GM18526 (cell line): ENCODE data around the gene CYP46A1.

Experiments used
- POLR2A ChIP-seq: IDR thresholded peaks from 3 replicates; pipeline ENCODE4 v1.6.1; 2011; ENCODE audit not compliant: insufficient read length; ENCODE audit errors: extremely low read depth

Gene CYP46A1

DNA sequence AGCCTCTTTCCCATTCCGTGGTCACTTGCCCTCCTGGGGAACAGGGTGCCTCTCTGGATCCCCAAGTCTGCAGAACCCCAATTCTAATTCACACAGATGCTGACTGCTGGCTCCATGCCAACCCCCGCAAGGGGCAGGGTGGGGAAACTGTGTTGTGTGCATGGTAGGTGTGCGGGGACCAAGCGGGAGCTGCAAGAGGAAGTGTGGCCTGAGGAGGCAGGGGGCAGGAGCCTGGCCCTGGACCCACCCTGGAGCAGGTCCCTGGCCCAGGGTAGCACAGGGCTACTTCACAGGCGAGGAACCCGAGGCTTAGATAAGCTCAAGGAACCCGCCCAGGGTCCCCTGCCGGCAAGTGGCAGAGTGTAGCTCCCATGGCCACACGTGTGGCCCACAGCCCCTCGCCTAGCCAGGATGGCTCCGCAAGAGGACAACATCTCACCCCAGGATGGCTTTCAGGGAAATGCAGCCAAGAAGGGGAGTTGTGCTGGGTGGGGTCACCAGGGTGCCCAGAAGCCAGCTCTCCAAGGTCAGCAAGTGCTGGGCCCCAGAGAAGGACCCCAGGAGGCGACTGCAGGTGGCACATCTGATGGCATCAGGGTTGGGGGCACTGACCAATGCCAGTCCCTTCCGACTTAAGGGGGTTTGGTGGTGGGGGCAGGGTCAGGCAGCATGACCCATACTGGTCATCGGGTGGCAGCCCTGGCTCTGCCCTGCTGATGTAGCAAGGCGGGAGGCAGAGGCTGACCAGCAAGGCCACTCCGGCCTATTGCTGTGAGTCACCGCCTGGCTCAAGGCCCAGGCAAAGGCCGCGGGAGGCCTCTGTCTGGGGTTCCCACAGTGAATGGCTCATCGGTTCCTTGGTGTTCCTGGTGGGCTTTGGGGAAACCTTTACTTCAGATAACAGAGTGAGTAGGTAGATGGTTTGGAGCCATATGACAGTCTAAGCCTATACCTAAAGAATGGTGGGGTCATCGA lies 71.8 kb downstream of the CYP46A1 start:
- TF ChIP-seq POLR2A, result no peak

DNA sequence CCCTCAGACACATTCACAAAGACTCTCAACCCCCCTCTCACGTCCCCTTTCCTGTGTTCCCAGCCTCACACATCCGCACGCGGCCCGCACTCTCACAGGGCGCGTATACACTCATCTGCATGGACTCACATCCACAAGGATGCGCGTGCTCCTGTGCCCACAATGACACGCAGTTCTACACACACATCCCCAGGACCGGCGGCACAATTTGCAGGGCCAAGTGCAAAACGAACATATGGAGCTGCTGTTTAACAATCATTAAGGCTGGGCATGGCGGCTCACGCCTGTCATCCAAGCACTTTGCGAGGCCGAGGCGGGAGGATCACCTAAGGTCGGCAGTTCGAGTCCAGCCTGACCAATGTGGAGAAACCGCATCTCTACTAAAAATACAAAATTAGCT lies 72.7 kb downstream of the CYP46A1 start:
- TF ChIP-seq POLR2A, result no peak

DNA sequence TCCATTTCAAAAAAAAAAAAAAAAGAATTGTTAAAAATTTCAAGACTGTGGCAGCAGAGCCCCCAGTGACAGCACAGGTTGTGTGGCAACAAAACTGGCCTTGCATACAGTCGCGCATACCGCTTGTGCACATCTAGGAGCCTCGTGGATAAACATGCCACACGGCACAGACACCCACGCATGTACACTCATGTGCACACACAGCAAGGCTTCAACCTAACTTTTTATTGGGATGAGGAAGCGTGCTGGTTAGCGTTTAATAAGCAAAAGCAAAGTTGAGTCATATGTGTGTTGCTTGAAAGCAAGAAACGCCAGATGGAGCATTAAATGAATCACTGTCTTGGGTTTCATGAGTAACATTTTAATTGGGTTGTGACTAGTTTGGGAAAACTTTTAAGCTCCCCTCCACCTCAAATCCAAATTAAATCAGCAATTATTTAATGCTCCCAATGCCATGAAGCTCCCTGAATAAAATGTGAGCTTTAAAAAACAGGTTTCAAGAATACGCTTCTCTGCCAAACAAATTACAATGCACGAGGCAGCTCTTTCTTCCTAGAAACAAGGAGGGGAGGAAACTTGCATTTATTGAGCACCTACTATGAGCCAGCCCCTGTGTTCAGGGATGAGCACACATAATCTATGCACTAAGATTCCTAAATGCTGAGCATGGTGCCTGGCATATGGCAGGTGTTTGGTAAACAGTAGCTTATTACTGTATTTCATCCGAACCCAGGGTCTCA lies 73.4 kb downstream of the CYP46A1 start:
- no peak for TF ChIP-seq POLR2A

DNA sequence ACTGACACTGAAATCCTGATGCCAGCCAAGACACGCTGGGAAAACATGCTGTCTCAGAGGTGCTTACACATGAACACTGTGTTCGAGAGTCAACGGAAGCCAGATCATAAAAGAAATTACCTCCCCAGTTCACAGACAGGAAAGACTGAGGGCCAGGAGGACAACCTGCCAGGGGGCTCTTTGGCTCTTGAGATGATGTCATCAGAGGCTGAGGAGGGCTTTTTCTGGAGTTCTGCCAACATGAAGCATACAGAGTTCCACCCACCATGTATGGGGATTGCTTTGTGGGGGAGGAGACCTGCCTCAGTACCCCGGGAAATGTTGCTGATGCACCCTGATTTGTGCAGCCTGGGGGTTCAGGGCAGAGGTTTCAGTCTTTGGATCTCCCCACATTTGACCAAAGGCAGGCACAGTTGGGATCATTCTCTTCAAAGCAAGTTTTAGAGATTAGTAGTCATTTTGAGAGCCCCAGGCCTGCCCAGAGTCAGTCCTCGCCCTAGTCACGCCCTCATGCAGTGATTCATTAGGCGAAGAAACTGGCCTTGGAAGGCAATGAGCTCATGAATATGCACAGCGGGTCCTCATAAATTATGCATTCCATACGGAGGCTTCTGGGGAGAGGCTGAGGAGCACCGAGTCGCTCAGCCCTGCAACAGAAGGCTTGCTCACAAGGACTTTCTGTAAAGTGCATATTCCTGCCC lies 74.2 kb downstream of the CYP46A1 start:
- TF ChIP-seq POLR2A, result no peak

DNA sequence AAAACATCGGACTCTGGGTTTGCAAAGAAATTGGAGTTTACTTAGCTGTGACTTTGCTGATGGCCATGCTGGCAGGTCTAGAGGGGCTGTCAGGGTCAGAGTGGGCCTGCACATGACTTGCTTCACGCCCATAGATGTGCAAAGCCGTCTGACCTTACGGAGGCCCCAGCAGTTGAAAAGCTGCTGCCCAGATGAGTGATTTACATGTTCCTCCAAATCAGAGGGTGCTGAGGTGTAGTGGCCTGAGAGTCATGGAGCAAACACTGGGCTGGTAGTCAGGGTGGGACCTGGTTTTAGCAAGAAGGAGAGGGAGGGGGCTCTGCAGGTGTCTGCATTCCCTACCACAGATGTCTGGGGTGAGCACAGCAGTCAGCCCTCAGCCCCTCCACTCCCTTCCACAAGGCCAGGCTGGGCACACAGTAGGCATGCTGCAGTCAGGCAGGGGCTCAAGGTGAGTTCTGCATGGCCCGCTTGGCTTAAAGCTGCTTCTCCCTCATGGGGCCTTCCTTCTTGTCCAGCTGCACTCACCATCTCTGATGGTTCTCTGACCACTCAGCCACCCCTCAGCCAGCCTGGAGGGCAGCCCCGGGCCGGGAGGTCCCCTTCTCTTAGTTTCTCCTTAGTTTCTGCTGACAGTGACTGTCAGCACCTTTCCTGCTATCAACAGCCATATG lies 74.9 kb downstream of the CYP46A1 start:
- TF ChIP-seq POLR2A, result no peak

DNA sequence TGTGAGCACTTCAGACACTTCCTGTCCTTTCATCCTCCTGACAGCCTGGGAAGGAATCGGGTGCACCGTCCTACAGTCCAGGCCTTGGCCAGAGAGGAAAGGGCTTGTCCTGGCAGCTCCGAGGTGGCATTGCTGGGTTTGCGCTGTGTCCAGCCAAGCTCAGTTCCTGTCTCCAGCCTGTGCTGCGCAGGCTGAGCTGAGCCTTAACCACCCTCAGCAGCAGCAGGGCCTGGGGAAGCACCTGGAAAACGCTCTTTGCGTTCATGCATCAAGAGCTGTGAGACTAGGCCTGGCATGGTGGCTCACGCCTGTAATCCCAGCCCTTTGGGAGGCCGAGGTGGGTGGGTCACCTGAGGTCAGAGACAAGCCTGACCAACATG lies 75.4 kb downstream of the CYP46A1 start:
- no peak for TF ChIP-seq POLR2A

DNA sequence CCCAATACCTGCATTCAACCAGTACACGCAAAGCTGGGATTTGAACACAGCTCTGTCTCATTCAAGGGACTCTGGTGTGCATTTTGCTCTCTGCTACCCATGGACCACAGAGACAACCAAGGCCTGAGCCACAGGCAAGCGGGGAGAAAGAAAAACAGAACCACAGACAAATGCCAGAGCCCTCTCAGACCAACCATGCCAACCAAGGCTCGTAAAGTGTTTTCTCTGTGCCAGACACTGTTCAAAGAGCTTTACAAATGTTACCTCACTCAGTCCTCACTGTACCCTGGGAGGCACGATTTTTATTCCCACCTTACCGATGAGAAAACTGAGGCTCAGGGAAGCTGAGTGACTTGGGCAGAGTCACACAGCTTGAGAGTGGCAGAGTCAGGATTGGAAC lies 76.7 kb downstream of the CYP46A1 start:
- no peak for TF ChIP-seq POLR2A

DNA sequence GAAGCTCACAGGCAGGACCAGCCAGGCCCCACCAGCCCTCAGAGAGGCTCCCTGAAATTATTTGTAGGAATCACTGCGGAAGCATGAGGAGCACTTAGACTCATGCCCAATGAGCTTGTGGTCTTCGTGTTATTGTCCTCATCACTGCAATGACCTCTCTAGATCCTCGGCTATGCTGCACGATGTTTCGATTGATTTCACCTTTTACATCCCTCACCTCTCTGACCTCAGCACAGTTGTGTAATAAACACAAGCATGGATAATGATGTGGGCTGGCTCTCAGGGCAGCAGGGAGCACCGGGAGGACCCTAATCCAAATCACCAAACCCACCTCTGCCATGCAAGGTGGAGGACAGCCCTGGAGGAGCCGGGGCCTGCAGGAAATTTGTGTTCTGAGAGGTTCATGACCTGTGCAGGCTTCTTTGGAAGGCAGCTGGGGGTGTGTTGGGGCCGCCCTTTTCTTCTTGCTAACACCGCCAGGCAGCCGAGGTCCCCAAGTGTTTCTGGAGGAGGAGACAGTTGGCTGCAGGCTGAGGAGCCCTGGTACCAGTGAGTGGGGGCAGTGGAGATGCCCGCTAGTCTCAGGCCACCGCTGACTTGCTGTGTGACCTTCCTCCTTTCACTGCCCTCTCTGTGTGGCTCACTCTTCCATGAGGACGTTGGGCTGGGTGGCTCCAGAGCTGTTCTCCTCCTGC lies 79.6 kb downstream of the CYP46A1 start:
- TF ChIP-seq POLR2A, result no peak

DNA sequence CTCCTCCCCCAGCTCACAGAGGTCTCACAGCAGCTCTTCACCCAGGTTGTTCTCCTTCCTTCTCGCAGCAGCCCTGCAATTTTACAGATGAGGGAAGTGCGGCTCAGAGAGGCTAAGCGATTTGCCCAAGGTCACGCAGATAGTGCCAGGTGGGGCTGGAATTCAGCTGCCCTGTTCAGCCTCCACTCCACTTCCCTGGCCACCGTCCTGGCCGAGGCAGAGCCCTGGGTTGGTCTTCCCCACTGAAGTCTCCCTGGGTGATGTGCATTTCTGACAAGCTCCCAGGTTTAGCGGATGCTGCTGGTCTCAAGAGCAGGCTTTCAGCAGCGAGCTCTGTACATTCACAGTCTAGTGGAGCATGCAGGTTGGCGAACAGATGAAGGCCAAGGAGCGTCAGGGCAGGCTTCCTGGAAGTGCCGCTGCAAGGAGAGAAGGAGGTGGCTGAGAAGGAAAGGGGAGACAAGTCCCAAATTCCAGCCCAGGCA lies 80.2 kb downstream of the CYP46A1 start:
- TF ChIP-seq POLR2A, result no peak

DNA sequence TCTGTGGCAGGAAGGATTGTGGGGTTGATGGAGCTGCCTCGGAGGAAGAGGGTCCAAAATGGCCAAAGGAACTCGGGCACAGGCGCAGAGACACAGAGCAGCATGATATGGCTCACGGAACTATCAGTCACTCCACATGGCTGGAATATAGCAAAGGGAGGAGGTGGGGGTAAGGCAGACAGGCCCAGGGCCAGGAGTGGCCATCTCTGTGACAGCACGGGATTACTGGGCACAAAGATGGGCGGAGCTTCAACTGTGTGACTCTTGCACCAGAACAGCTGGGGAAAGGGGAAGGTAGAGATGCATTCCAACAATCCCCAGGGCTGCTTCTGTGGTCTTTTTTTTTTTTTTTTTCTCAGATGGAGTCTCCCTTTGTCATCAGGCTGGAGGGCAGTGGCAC lies 84.3 kb downstream of the CYP46A1 start:
- no peak for TF ChIP-seq POLR2A

DNA sequence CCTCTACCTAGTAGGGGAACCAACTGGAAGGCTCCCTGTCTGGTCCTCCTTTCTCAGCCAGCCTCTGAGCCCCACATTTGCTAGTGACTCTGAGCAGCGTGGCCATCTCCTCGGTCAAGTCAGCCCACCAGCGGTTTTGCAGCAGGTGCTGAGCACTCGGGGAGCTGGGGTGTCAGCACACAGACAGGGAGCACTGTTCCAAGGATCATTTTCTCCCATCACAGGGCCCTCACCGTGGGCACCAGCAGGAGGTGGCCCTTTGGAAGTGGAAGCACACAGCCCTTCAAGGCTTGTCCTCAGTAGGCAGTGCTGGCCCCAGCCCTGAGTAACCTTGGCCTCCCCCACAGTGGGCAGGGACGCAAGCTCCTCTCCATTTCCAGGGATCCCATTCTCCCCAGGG lies 85.0 kb downstream of the CYP46A1 start:
- TF ChIP-seq POLR2A, result no peak

DNA sequence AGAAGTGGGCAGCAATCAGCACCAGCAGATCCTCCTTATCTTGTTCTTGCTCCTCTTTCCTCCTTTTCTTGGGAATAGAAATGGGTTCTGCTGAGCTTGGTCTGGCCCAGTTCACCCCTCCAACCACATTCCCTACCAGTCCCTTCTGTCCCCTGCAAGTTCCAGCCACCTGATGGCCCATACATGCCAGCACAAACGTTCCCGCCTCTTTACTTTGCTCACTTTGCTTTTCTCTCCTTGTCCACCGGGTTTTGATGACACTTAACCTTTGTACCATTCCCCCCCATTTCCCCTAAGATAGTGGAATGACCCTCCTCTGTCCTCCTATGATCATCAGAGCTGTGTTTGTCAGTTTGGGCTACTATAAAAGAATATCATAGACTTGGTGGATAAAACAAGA lies 85.7 kb downstream of the CYP46A1 start:
- no peak for TF ChIP-seq POLR2A

DNA sequence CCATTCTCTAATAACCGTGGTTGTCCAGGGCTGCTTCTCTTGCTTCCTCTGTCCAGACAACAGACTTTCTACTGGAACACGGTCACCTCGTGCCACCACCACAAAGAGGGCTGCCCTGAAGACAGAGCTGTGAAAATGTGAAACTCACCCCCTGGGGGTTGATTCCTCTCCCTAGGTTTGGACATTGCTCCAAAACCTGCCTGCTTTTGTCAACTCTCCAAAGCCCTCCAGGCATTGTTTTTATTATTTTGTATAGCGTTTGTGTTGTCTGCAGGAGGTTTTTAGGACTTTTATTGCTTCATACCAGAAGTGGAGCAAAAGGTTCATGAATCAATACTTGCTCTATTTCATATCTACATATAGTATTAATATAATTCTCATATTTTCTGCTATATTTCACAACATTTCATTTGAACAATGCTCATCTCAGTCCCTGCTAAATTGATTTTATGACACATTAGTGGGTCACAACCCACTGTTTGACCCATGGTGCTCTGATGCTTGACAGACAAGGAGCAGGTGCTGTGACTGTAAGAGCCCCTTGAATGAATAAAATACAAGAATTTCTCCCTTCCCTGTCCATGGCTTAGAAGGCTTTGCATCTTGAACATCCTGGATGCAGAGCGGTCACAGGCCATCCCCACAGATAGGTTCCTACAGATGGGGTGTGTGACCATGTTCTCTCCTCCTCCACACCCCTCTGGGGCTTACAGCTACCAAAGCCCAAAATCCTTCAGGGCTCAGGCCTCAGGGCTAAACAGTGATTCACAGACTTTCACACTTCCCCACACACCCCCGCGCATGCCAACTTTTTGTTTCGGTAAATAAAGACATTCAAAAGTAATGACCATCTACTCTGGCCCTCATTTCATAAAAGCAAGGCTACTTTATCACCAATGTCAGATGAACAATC lies 88.5 kb downstream of the CYP46A1 start:
- no peak for TF ChIP-seq POLR2A
